OCI-LY7 (cell line): ENCODE measurements around the gene KRT23. TPM values are rescaled to one million over a fixed set of nuclear protein-coding genes. Genes with fewer than 3 reads are reported as not detected.

Experiments used
- BruUV-seq: library from RNA; stranded (reverse); fragments of 400-500 nt; replicated peaks from 2 replicates; lab custom pipeline; 2021; lab: Mats Ljungman, UMichigan
- CTCF ChIA-PET: fragments of 300-600 bp; sonication (Branson Sonifier 250); formaldehyde crosslinking; loops from one replicate; lab custom pipeline; 2022; ENCODE audit warnings: antibody characterized with exemption; ENCODE audit not compliant: unreplicated experiment; lab: Charles Lee
- POLR2A ChIA-PET: fragments of 300-600 bp; sonication (Branson Sonifier 250); formaldehyde crosslinking; loops from one replicate; lab custom pipeline; 2022; ENCODE audit warnings: antibody characterized with exemption; lab: Charles Lee
- DNase-seq: peaks from one replicate; pipeline ENCODE4 v3.0.0-alpha.2; 2015; ENCODE audit warnings: low spot score
- H2AFZ ChIP-seq: fragments of 200-600 bp; sonication (generic), shearing (Covaris generic); 2 replicates; pipeline ENCODE4 v1.6.1; 2014; ENCODE audit warnings: mild to moderate bottlenecking, antibody characterized with exemption, low read length, moderate library complexity
- H3K27ac ChIP-seq: fragments of 200-600 bp; sonication (generic); 2 replicates; pipeline ENCODE4 v1.5.1; 2014; ENCODE audit warnings: mixed run types, low read depth, mild to moderate bottlenecking, moderate library complexity, low read length, inconsistent platforms; ENCODE audit not compliant: poor library complexity, severe bottlenecking
- H3K36me3 ChIP-seq: fragments of 200-600 bp; sonication (generic); 2 replicates; pipeline ENCODE4 v1.6.1; 2014; ENCODE audit warnings: mild to moderate bottlenecking, antibody characterized with exemption, low read length, moderate library complexity, mixed read lengths; ENCODE audit not compliant: insufficient read depth
- H3K4me1 ChIP-seq: fragments of 200-600 bp; sonication (generic); 2 replicates; pipeline ENCODE4 v1.5.1; 2014; ENCODE audit warnings: mild to moderate bottlenecking, low read length; ENCODE audit not compliant: insufficient read depth, poor library complexity, severe bottlenecking
- H3K4me2 ChIP-seq: fragments of 200-600 bp; sonication (generic); 2 replicates; pipeline ENCODE4 v1.6.1; 2014; ENCODE audit warnings: mild to moderate bottlenecking, low read length
- H3K4me3 ChIP-seq: fragments of 200-600 bp; sonication (generic); 2 replicates; pipeline ENCODE4 v1.5.1; 2014; ENCODE audit warnings: mild to moderate bottlenecking, low read depth, low read length; ENCODE audit not compliant: poor library complexity, severe bottlenecking
- H3K79me2 ChIP-seq: fragments of 200-600 bp; sonication (generic); 2 replicates; pipeline ENCODE4 v1.6.1; 2016; ENCODE audit warnings: low read depth, mild to moderate bottlenecking, low read length, moderate library complexity, mixed read lengths; ENCODE audit not compliant: insufficient read depth
- H3K9me2 ChIP-seq: fragments of 200-600 bp; sonication (generic); 2 replicates; pipeline ENCODE4 v1.6.1; 2016; ENCODE audit warnings: mild to moderate bottlenecking, low read length, mixed read lengths; ENCODE audit not compliant: insufficient read depth
- H3K9me3 ChIP-seq: fragments of 200-600 bp; sonication (generic); 2 replicates; pipeline ENCODE4 v1.6.1; 2014; ENCODE audit warnings: mild to moderate bottlenecking, mixed run types, low read length, mixed read lengths
- H4K20me1 ChIP-seq: fragments of 200-600 bp; sonication (generic); 2 replicates; pipeline ENCODE4 v1.6.1; 2014; ENCODE audit warnings: mild to moderate bottlenecking, antibody characterized with exemption, low read length, moderate library complexity, mixed read lengths; ENCODE audit not compliant: insufficient read depth
- CTCF ChIP-seq: fragments of 200-600 bp; sonication (generic); conservative IDR thresholded peaks from 2 replicates; pipeline ENCODE4 v1.5.1; 2014; ENCODE audit warnings: mild to moderate bottlenecking, antibody characterized with exemption, low read length, moderate library complexity, mixed read lengths
- EZH2phosphoT487 ChIP-seq: fragments of 200-600 bp; sonication (generic); IDR thresholded peaks from 2 replicates; pipeline ENCODE4 v1.6.1; 2018; ENCODE audit warnings: low read depth, borderline replicate concordance, mild to moderate bottlenecking, mixed run types, antibody characterized with exemption, low read length, moderate library complexity, mixed read lengths
- intact Hi-C: fragments of 100-400 bp; cut with micrococcal nuclease; formaldehyde crosslinking; loops from one replicate; pipeline ENCODE4 v1.10.0; 2022; ENCODE audit not compliant: unreplicated experiment
- total RNA-seq, 2 experiments: library from RNA; depleted of rRNA in 1 of 2; stranded (reverse); fragments of >200 nt in 1 of 2; shearing (Covaris generic) in 1 of 2; gene quantifications; 2 replicates each; pipeline ENCODE4 v1.2.3, GENCODE V29; 2014 to 2022

KRT23 gene
- total RNA-seq, 2 experiments from 2014 or later = not detected

GRCh38 chr17:40960144-40960543 lies 22.7 kb upstream of the KRT23 start:
- H3K36me3 ChIP-seq = no peaks in the 10 kb centered on the region
- no peaks in the 10 kb centered on the region for H3K4me1 ChIP-seq
- no peak for DNase-seq
- CTCF ChIA-PET = no interaction called here
- intact Hi-C loops = no loop called here
- H4K20me1 ChIP-seq = no peaks in the 10 kb centered on the region
- H3K9me2 ChIP-seq = no peaks in the 10 kb centered on the region
- POLR2A ChIA-PET = no interaction called here
- no peak overlapping the region for H3K4me2 ChIP-seq
- H3K79me2 ChIP-seq = no peaks in the 10 kb centered on the region
- no peak for TF ChIP-seq EZH2phosphoT487
- no peak for TF ChIP-seq CTCF
- BruUV-seq = no TSS peak
- H2AFZ ChIP-seq = no peak overlapping the region
- H3K9me3 ChIP-seq = no peaks in the 10 kb centered on the region
- H3K4me3 ChIP-seq = no peak overlapping the region
- no peak overlapping the region for H3K27ac ChIP-seq

DNA sequence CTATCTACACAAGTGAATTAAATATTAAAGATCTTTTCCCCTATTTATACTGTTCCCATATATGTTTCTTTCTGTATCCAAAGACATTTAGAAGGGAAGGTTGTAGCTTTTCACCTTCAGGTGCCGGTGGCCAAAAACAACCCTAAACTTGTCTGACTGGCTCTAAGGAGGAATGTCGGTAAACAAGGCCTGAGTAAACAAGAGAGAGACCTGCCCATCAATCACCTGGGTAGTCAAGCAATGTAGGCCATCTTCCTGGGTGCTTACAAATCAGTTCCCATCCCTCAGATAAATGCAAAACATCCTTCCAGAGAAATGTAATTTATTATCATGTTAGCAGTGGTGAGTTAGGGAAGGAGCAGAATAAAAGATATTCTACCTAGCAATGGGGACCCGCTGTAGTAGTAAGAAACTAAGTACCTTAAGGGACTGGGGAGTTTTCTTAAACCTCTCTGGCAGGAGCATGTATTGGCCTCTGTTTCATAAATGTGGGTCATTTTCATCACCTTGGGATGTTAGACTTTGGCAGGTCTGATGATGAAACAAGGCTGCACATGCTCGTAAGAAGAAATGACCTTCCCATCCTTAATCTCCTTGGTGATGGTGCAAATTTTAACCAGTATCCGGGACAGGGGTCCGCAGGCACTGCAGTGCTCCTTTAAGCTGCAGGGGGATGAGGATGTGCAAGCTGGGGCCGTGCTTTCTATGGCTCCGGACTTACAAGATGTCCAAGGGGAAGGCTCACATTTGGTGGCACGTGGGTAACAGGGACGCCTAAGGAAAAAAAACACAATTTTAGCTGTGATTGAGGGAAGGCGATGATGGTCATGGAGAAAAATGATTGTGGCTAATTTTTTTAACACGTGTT lies 20.9 kb upstream of the KRT23 start:
- no peak overlapping the region for H3K27ac ChIP-seq
- no peak for TF ChIP-seq EZH2phosphoT487
- no peak overlapping the region for H2AFZ ChIP-seq
- H3K4me1 ChIP-seq = no peaks in the 10 kb centered on the region
- H3K9me3 ChIP-seq = no peaks in the 10 kb centered on the region
- H3K36me3 ChIP-seq = no peaks in the 10 kb centered on the region
- H3K4me3 ChIP-seq = no peak overlapping the region
- intact Hi-C loops = no loop called here
- no peak for DNase-seq
- POLR2A ChIA-PET = no interaction called here
- BruUV-seq = no TSS peak
- no peaks in the 10 kb centered on the region for H3K9me2 ChIP-seq
- CTCF ChIA-PET = no interaction called here
- H3K4me2 ChIP-seq = no peak overlapping the region
- H3K79me2 ChIP-seq = no peaks in the 10 kb centered on the region
- no peaks in the 10 kb centered on the region for H4K20me1 ChIP-seq

- intact Hi-C loops = no loop called here
Measured at GRCh38 chr17:40956401-40957254, 19.2 kb upstream of the KRT23 start.

More at GRCh38 chr17:40956401-40957254, 19.2 kb upstream of the KRT23 start:
- DNase-seq = no peak
- Histone ChIP-seq H3K9me2 (no peaks in the 10 kb centered on the region), H3K4me1 (no peaks in the 10 kb centered on the region), H3K27ac (no peak overlapping the region), H3K9me3 (no peaks in the 10 kb centered on the region), H3K36me3 (no peaks in the 10 kb centered on the region), H3K79me2 (no peaks in the 10 kb centered on the region), H3K4me2 (no peak overlapping the region), H2AFZ (no peak overlapping the region), H3K4me3 (no peak overlapping the region), H4K20me1 (no peaks in the 10 kb centered on the region)
- ChIA-PET CTCF (no interaction called here), POLR2A (interaction anchor here (0.7 kb wide), 1 partner anchor 100 kb away, joined by 3 read pairs; no protein-coding TSS in a partner anchor)
- no TSS peak for BruUV-seq
- no peak for TF ChIP-seq EZH2phosphoT487
- no peak for TF ChIP-seq CTCF
